Lower lobe of right lung (tissue), 2 donors: Measurements from ENCODE around the gene ZNF17. TPM values are rescaled to one million over a fixed set of nuclear protein-coding genes. Genes with fewer than 3 reads are reported as not detected.

Experiments used
- ATAC-seq, 2 donors: fragments of 200-7000 bp; cut with Tn5 transposase; one replicate each; pipeline ENCODE4 v1.9.1; 2020 to 2022; ENCODE audit warnings: mild to moderate bottlenecking in 2 of 2, moderate library complexity in 2 of 2
- DNase-seq: peaks from one replicate; pipeline ENCODE4 v3.0.0-alpha.2; 2020
- H3K27ac ChIP-seq: fragments of 200-600 bp; one replicate; pipeline ENCODE4 v1.8.0; 2022
- H3K27me3 ChIP-seq: fragments of 200-600 bp; one replicate; pipeline ENCODE4 v1.8.0; 2022; ENCODE audit warnings: low read depth
- H3K36me3 ChIP-seq: fragments of 200-600 bp; one replicate; pipeline ENCODE4 v1.8.0; 2022; ENCODE audit warnings: mild to moderate bottlenecking
- H3K4me1 ChIP-seq: fragments of 200-600 bp; one replicate; pipeline ENCODE4 v1.8.0; 2022
- H3K4me3 ChIP-seq: fragments of 200-600 bp; one replicate; pipeline ENCODE4 v1.8.0; 2022; ENCODE audit warnings: mild to moderate bottlenecking
- H3K9me3 ChIP-seq: fragments of 200-600 bp; one replicate; pipeline ENCODE4 v1.8.0; 2022
- intact Hi-C: fragments of 100-400 bp; cut with DNase I; formaldehyde crosslinking; loops from one replicate; pipeline ENCODE4 v1.11.0; 2022
- total RNA-seq: library from RNA; stranded (reverse); fragmentation: NEBNext Ultra II Directional; extraction: Animal tissue kit (Norgen Biotek cat#: 25700); gene quantifications from one replicate; pipeline ENCODE4 v1.2.1, GENCODE V29; 2021
- TF ChIP-seq, protein P1 (sequence below): fragments of 200-600 bp; IDR thresholded peaks from one replicate; pipeline ENCODE4 v1.8.0; 2022; ENCODE audit warnings: antibody characterized with exemption, mild to moderate bottlenecking
- donor health status: DM: no; HTN: yes; CAD: no; lungs with severe emphysema.

The ZNF17 gene
- total RNA-seq, 1 donor from 2014 or later: 12.6 TPM

DNA sequence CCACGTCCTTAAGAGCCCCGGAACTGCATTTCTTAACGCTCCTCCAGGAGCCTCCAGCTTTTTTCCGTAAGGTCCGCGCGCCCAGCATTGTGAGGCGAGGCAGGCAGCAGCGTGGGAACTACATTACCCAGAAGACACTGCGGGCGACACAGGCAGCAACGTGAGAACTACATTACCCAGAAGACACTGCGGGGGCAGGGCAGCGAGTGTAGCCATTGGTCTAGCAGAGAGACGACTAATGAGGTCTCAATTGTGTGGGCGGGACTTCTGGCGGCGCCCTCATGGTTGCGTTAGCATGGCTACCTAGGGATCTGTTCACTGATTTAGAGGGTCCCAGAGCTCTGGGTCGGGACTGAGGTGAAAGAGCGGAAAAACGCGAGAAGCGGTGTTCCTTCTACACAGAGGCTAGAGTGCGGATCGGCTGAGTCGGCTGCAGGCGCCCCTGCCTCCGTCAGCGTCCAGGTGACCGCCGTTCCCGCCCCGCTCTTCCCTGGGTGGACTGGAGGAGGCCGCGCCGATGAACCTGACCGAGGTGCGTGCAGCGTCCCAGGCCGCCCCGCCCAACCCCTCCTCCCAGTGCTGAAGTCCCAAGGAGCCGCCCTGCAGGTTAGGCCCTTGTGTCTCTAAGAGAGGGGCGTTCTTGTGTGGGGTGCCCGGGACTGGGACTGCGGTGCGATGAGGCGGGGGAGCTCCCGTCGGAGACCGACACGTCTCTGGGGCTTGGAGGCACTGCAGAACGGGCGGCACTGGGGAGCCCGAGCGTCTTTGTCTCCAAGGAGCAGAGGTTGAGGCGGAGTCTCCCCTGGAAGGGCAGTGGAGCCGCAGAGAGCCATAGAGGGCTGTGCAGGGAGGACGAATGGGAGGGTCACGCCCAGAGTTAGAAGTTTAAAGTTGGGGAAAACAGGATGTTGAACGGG lies 24.4 kb downstream of the ZNF17 start, which contains the start of gene ZNF749:
Gene ZNF749 (plus strand): TSS at position 264 of the 917 bp plus-strand sequence. CDS start 254 bp downstream, at position 518.
- intact Hi-C loops: no loop called here
- Histone ChIP-seq H3K36me3 (no peaks in the 10 kb centered on the region), H3K27ac (peak within 1 kb of the TSS; percentile 78), H3K4me3 (peak within 1 kb of the TSS; percentile 97), H3K9me3 (peaks cover 19% of the 10 kb centered on the region), H3K27me3 (no peaks in the 10 kb centered on the region), H3K4me1 (peaks cover 19% of the 10 kb centered on the region)
- ATAC-seq (peak; percentile 100), DNase-seq (peak; percentile 98)
- TF ChIP-seq, protein P1, sequence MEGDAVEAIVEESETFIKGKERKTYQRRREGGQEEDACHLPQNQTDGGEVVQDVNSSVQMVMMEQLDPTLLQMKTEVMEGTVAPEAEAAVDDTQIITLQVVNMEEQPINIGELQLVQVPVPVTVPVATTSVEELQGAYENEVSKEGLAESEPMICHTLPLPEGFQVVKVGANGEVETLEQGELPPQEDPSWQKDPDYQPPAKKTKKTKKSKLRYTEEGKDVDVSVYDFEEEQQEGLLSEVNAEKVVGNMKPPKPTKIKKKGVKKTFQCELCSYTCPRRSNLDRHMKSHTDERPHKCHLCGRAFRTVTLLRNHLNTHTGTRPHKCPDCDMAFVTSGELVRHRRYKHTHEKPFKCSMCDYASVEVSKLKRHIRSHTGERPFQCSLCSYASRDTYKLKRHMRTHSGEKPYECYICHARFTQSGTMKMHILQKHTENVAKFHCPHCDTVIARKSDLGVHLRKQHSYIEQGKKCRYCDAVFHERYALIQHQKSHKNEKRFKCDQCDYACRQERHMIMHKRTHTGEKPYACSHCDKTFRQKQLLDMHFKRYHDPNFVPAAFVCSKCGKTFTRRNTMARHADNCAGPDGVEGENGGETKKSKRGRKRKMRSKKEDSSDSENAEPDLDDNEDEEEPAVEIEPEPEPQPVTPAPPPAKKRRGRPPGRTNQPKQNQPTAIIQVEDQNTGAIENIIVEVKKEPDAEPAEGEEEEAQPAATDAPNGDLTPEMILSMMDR: no peak

DNA sequence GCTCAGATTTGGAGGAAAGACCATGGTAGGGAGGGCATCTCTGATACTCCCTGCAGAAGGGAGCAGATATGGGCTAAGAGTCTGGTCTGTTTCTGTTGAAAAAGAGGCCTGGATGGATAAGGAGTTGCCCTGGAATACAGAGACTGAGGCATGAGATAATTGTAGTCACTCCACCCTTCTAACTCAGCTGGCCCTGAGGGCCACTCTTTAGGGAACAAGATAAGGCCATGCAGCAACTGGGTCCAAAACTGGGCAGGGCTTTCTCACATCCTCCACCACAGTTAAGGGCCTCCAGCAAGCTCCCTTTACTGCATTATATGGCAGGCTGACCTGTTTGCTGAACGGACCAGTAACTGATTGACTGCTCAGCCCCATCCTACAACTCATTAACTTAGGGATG lies 25.5 kb downstream of the ZNF17 start:
- Histone ChIP-seq H3K9me3 (peaks cover 30% of the 10 kb centered on the region), H3K27me3 (no peaks in the 10 kb centered on the region), H3K4me1 (peaks cover 19% of the 10 kb centered on the region), H3K27ac (no peak overlapping the region), H3K4me3 (peak overlapping the region; percentile 97), H3K36me3 (no peaks in the 10 kb centered on the region)
- no peak for DNase-seq
- intact Hi-C loops: no loop called here
- no peak for ATAC-seq
- TF ChIP-seq, protein P1: no peak

DNA sequence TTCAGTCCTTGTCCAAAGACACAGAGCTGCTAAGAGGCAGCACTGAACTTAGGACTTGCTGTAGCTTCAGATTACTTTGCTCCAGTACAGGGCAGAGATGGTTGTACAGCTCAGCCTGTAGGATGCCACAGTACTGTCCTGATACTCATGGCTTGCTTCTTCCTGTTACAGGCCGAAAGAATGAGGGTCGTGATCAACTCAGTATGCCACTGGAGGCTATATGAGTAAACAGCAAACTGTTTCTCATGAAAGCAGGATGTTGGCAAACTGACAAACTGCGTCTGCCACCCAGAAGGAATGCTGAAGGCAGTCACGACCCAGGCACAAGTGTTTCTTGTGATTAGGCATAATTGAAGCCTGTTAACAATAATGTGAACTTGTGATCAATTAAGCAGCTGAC lies 27.0 kb downstream of the ZNF17 start:
- H3K4me3 ChIP-seq: no peak overlapping the region
- DNase-seq (no peak), ATAC-seq (no peak)
- no peak overlapping the region for H3K27ac ChIP-seq
- peaks cover 45% of the 10 kb centered on the region for H3K9me3 ChIP-seq
- no peaks in the 10 kb centered on the region for H3K36me3 ChIP-seq
- TF ChIP-seq, protein P1: no peak
- H3K4me1 ChIP-seq: peaks cover 19% of the 10 kb centered on the region
- intact Hi-C loops: no loop called here
- H3K27me3 ChIP-seq: no peaks in the 10 kb centered on the region

DNA sequence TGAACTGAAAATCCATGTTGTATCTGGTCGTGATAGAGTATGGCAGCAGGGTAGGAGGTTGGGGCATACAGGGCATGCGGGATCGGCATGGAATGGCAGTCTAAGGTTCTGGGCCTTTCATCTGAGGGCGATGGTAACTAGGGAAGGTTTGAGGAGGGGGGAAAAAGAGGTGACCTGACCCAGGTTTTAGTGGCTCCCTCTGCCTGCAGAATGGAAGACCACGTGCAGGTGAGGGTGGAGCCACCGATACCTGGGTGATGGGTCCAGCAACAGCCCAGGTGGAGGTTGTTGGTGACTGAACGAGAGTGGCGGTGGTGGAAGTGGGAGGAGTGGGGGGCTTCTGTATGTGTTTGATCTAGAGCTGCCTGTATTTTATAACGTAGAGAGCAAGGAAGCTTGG lies 28.0 kb downstream of the ZNF17 start:
- H3K27ac ChIP-seq: no peak overlapping the region
- peaks cover 55% of the 10 kb centered on the region for H3K9me3 ChIP-seq
- no peak for ATAC-seq
- intact Hi-C loops: no loop called here
- no peaks in the 10 kb centered on the region for H3K27me3 ChIP-seq
- no peak overlapping the region for H3K4me3 ChIP-seq
- H3K4me1 ChIP-seq: peaks cover 19% of the 10 kb centered on the region
- H3K36me3 ChIP-seq: peaks cover 7% of the 10 kb centered on the region
- TF ChIP-seq, protein P1: no peak
- no peak for DNase-seq

DNA sequence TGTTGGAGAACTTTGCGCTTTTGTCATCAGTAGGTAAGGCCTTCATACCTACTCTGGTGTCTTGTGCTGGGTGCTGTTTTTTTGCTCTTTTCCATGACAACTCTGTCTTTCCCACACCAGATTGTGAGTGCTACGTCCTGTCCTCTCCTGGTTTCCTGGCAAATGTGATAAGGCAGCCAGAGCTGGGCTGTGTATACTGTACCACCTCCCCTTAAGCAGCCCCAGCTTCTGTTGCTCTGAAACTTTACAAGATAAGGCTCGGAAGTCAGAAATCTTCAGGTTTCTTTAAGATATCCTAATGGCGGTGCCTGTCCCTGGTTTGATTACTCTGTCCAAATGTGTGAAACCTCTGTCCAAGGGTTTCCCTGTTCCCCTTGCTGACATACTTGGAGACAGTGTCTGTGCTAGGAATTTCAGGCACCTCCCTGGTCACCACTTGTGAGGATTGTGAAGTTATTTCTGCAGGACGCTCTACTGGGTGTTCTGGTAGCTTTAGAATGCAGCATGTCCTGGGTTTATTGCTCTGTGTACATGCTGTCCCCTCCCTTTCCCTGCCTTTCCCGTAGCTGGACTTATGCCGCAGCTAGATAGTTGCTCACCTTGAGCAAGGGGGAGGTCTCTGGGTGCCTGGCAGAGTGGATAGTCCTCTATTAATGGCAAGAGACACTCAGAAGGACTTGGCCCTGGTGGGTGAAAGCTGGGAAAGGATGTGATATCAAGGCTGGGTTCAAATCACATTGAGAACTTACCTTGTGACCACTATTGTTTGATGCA lies 31.2 kb downstream of the ZNF17 start:
- TF ChIP-seq, protein P1: no peak
- H3K27me3 ChIP-seq: no peaks in the 10 kb centered on the region
- no peak for ATAC-seq
- H3K4me3 ChIP-seq: no peak overlapping the region
- intact Hi-C loops: no loop called here
- peaks cover 86% of the 10 kb centered on the region for H3K9me3 ChIP-seq
- peaks cover 16% of the 10 kb centered on the region for H3K36me3 ChIP-seq
- no peak for DNase-seq
- no peaks in the 10 kb centered on the region for H3K4me1 ChIP-seq
- H3K27ac ChIP-seq: no peak overlapping the region
